IPS-NIHi7 (cell line): ENCODE measurements around the gene CTDP1.
"Not testable (repeated sequence)": the region's sequence is repeated elsewhere in the genome, so short reads cannot be mapped to it uniquely, and the experiment has no call there.

Source experiments
- DNase-seq: peaks from one replicate; pipeline ENCODE4 v3.0.0; 2012; ENCODE audit warnings: mixed read lengths; ENCODE audit errors: extremely low spot score

The CTDP1 gene

DNA sequence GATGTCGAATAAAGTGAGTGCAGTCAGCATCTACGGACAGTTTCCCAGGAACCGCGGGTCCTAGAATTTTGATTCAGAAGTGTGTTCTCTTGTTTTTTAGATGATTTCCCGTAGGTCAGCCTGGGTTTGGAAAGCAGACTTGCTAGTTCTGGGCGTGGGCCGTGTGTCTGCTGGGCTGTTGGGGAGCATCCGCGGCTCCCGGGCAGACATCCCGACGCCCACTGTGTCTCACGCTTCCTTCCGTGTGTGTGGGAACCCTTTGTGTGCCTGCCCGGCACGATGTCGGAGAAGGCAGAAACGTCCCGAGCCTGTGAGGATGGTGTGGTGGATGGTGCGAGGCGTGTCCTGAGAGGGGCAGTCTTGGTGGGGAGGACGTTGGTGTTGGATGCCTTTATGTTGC is 18.4 kb downstream of the CTDP1 start:
- DNase-seq: no peak

DNA sequence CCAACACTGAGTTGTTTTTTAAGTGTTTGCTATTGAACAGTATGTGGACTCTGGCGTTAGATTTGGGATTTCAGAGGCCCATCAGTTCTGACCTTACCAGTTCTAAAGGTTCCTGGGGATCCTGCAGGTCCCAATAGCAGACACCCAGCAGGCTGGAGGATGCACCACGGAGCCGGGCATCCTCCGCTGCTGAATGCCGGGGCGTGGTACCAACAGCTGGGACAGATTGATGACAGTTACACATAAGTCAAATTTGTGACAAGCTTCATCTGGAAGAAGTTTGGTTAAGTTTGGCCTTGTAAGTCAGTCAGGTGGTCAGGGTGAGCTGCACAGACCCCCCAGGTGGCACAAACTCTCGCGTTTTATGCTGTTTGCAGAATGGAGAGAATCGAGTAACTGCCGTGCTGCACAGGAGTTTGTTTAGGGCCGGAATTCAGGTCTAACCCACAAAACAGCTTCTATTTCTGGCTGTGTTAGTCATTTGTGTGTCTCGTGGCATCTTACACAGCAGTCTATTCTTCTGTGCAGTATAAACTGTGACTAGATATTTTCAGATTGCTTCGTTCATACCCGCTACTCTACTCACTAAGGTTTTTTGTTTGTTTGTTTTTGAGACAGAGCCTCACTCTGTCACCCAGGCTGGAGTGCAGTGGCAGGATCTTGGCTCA is 19.2 kb downstream of the CTDP1 start:
- no peak for DNase-seq

GRCh38 chr18:79699653-79700052 is 20.1 kb downstream of the CTDP1 start:
- DNase-seq: no peak

DNA sequence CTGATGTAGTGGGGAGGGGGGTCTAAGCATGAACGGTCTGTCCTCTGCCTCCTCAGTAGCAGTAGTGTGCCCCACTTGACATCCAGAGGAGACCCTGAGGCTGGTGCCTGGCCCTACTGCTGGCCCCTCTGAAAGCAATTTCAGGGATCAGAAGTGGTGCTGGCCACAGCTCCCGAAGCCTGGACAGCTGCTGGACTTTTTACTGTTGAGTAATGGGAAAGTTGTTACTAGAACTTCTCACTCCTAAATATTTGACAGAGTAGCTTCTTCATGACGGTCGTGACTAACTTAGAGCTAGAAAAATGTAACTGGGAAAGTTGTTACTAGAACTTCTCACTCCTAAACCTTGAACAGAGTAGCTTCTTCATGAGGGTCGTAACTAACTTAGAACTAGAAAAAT is 23.3 kb downstream of the CTDP1 start:
- no peak for DNase-seq

DNA sequence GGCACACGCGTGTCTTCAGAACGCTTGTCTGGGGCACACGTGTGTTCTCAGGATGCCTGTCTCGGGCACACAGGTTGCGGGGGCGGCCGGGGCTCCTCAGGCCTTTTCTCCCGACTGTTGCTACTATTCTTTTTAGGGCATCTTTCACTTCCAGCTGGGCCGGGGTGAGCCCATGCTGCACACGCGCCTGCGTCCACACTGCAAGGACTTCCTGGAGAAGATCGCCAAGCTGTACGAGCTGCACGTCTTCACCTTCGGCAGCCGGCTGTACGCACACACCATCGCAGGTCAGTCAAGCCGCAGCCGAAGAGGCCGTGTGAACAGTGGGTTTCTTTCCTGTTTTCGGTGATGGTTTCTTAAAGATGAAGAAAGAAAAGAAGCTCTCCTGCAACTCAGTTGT is 25.0 kb downstream of the CTDP1 start:
- no peak for DNase-seq

DNA sequence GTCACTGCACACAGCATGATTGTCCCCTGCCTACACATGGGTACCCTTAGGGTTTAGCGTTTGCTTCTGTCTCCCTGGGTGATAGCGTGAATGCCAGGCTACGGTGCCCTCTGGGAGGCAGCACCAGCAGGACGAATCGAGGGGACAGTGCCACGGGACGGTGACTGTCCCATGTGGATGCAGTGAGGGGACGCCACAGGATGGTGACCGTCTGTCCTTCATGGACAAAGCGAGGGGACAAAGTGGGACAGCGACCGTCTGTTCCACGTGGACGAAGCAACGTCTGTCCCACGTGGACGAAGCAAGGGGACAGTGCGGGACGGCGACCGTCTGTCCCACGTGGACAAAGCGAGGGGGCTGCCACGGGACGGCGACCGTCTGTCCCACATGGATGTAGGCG is 25.7 kb downstream of the CTDP1 start:
- no peak for DNase-seq

- no peak for DNase-seq
Observed at GRCh38 chr18:79706006-79706405, 26.4 kb downstream of the CTDP1 start.

DNA sequence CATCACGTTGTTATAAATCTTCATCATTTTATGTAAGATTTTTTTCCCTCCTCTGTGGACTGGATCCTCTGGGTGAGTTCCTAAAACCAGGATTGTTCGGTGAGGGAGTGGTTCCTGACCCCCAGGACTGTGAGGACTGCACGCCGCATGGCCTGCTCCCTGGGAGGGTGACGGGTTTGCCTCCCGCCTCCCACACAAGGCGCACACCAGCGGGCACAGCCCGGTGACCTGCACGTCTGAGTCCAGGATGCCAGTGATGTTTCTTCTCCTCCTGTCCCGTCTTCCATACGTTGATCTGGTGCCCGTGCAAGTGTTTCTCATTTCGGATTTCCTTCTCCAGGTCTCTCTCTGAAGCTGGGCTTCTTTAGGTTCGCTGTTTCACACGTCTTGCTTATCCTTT is 27.1 kb downstream of the CTDP1 start:
- DNase-seq: no peak

- DNase-seq: no peak
Observed at GRCh38 chr18:79707239-79707638, 27.6 kb downstream of the CTDP1 start.

GRCh38 chr18:79707671-79708070 is 28.1 kb downstream of the CTDP1 start:
- no peak for DNase-seq

- no peak for DNase-seq
Observed at GRCh38 chr18:79708412-79708811, 28.8 kb downstream of the CTDP1 start.

GRCh38 chr18:79712206-79712857 is 32.7 kb downstream of the CTDP1 start:
- DNase-seq: no peak

DNA sequence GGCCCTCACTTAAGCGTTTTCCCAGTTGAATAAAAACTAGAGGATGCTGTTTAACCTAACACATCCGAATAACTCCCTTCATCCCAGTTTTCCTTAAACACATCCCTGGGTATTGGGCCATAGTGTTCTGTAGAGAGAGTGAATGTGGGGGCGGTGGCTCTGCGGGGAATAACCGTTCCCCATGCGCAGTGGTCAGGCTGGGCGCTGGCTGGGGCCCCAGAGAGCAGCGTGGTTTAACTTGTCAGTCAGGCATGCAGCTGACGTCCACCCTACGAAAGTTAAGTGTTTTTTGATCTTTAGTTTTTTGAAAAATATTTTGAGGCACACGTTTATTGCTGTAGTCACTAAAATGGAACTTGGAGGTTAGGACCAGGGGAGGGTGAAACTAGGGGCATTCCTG is 33.7 kb downstream of the CTDP1 start:
- no peak for DNase-seq

DNA sequence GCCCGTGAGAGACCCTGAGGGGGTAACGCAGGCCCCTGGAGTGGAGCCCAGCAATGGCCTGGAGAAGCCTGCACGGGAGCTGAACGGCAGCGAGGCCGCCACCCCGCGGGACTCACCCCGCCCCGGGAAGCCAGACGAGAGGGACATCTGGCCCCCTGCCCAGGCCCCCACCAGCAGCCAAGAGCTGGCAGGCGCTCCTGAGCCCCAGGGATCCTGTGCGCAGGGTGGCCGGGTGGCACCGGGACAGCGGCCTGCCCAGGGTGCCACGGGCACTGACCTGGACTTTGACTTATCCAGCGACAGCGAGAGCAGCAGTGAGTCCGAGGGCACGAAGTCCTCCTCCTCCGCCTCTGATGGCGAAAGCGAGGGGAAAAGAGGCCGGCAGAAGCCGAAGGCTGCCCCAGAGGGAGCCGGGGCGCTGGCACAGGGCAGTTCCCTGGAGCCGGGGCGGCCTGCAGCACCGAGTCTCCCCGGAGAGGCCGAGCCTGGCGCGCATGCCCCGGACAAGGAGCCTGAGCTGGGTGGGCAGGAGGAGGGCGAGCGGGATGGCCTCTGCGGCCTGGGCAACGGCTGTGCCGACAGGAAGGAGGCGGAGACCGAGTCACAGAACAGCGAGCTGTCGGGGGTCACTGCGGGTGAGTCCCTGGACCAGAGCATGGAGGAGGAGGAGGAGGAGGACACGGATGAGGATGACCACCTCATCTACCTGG is 35.1 kb downstream of the CTDP1 start:
- DNase-seq: no peak

GRCh38 chr18:79715280-79715679 is 35.7 kb downstream of the CTDP1 start:
- DNase-seq: no peak

DNA sequence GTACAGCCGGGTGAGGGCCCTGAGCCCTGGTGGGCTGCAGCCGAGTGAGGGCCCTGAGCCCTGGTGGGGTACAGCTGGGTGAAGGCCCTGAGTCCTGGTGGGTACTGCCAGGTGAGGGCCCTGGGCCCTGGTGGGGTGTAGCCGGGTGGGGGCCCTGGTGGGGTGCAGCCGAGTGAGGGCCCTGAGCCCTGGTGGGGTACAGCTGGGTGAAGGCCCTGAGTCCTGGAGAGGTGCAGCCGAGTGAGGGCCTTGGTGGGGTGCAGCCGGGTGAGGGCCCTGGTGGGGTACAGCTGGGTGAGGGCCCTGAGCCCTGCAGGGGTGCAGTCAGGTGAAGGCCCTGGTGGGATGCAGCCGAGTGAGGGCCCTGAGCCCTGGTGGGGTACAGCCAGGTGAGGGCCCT is 37.5 kb downstream of the CTDP1 start:
- DNase-seq: no peak

- DNase-seq: no peak
Observed at GRCh38 chr18:79717555-79718074, 38.0 kb downstream of the CTDP1 start.

DNA sequence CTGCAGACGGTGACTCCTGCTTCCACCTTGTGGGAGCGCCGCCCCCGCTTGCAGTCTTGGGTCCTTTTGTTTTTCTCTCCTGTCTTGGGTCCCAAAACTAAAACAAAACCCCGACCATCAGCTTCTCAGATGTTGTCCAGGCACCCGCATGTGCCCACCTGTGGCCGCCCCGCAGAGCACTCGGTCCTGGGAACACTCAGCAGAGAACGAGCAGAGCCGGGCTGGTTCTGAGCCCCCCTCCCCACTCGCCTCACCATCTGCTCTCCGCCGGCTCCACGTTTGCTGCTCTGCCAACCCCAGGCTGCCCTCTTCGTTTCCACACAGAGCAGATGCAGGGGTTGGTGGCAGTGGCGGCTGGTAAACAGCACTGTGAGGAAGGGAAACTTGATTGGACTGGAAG is 38.5 kb downstream of the CTDP1 start:
- DNase-seq: no peak

DNA sequence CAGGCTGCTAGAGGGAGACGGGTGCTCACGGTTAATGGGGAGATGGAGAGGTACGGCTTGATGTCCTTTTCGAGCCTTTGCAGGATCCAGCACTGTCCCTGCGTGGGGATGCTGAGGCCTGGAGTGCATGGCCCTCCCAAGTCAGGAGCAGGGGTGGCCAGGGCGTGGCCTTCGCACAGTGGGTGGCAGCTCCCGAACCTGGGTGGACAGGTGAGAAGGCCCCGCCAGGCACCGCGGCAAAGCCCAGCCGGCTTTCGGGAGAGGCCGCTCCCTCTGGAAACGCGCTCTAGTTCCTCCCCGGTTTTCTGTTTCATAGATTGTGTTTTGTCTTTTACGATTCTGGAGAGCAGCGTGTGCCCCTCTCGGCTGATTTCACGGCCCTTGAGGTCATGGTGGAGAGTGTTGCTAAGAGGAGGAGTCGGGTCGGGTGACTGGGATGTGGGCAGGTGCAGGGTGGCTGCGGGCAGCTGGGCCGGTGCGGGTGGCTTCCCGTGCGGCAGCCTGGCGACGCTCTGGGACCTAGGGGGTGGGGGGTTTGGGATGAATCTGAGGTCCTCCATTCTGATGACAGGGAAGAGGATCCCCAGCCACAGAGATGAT is 39.4 kb downstream of the CTDP1 start:
- DNase-seq: no peak

DNA sequence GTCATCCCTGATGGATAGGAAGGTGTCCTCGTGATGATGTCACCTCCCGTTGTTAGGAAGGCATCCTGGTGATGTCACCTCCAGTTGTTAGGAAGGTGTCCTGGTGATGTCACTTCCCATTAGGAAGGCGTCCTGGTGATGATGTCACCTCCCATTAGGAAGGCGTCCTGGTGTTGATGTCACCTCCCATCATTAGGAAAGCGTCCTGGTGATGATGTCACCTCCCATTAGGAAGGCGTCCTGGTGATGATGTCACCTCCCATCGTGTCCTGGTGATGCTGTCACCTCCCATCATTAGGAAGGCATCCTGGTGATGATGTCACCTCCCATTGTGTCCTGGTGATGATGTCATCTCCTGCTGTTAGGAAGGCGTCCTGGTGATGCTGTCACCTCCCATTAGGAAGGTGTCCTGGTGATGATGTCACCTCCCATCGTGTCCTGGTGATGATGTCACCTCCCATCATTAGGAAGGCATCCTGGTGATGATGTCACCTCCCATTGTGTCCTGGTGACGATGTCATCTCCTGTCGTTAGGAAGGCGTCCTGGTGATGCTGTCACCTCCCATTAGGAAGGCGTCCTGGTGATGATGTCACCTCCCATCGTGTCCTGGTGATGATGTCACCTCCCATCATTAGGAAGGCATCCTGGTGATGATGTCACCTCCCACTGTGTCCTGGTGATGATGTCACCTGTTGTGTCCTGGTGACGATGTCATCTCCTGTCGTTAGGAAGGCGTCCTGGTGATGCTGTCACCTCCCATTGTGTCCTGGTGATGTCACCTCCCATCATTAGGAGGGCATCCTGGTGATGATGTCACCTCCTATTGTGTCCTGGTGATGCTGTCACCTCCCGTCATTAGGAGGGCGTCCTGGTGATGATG is 40.1 kb downstream of the CTDP1 start:
- not testable (repeated sequence) for DNase-seq

GRCh38 chr18:79720359-79720733 is 40.7 kb downstream of the CTDP1 start:
- DNase-seq: no peak

DNA sequence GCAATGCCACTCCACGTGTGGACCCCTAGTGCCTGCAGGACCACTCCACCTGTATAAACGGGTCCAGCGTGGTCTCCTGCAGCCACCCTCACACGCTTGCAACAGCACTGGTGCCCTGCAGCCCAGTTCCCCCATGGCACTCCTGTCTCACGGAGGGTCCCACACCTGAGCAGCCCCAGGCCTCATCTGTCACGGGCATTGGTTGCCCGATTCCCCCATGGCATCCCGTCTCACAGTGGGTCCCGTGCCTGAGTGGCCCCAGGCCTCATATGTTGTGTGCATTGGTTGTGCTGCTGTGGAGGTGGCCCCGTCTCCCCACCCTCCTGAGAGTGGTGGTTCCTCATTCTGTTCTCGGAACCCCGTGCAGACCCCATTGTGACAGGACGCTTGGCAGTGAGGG is 43.4 kb downstream of the CTDP1 start:
- no peak for DNase-seq
